IMR-90 (cell line): ENCODE data around the gene CSNK2A2. TPM values are rescaled to one million over a fixed set of nuclear protein-coding genes. Genes with fewer than 3 reads are reported as not detected.

Experiments used
- ATAC-seq: fragments of 200-7000 bp; cut with Tn5 transposase; 2 replicates; pipeline ENCODE4 v1.9.1; 2020; ENCODE audit warnings: low read depth, mild to moderate bottlenecking, moderate library complexity
- BruUV-seq: library from RNA; stranded (reverse); fragments of 400-500 nt; replicated peaks from 2 replicates; lab custom pipeline; 2021; lab: Mats Ljungman, UMichigan
- CTCF ChIA-PET: fragments of 300-600 bp; formaldehyde crosslinking; extraction: SDS; loops from one replicate; lab custom pipeline; 2021; ENCODE audit warnings: antibody characterized with exemption; lab: Yijun Ruan, JAX
- POLR2A ChIA-PET: fragments of 300-600 bp; sonication (Branson Sonifier 250); formaldehyde crosslinking; loops from one replicate; lab custom pipeline; 2022; ENCODE audit warnings: antibody characterized with exemption; ENCODE audit not compliant: unreplicated experiment; lab: Charles Lee
- DNase-seq: peaks from one replicate; pipeline ENCODE4 v3.0.0; 2013
- H2AFZ ChIP-seq: replicated peaks from 2 replicates; pipeline ENCODE3; 2013; ENCODE audit warnings: low read length, mild to moderate bottlenecking; ENCODE audit not compliant: poor library complexity
- H2AK5ac ChIP-seq: 2 replicates; pipeline ENCODE4 v1.6.1; 2013; ENCODE audit warnings: low read depth, low read length, inconsistent platforms
- H2AK9ac ChIP-seq: replicated peaks from 2 replicates; pipeline ENCODE3; 2013; ENCODE audit warnings: mild to moderate bottlenecking, low read depth, low read length, moderate library complexity; ENCODE audit not compliant: poor library complexity
- H2BK120ac ChIP-seq: 2 replicates; pipeline ENCODE4 v1.6.1; 2013; ENCODE audit warnings: low read depth, low read length, inconsistent platforms
- H2BK15ac ChIP-seq: 3 replicates; pipeline ENCODE4 v1.6.1; 2013; ENCODE audit warnings: low read depth, low read length, inconsistent platforms
- H2BK20ac ChIP-seq: 2 replicates; pipeline ENCODE4 v1.6.1; 2013; ENCODE audit warnings: low read depth, mild to moderate bottlenecking, inconsistent platforms, low read length, moderate library complexity
- H2BK5ac ChIP-seq: 2 replicates; pipeline ENCODE4 v1.6.1; 2013; ENCODE audit warnings: mild to moderate bottlenecking, low read depth, low read length, inconsistent platforms; ENCODE audit not compliant: poor library complexity, severe bottlenecking
- H3K14ac ChIP-seq: replicated peaks from 2 replicates; pipeline ENCODE4 v1.6.1; 2013; ENCODE audit warnings: low read depth, low read length, inconsistent platforms
- H3K18ac ChIP-seq: 2 replicates; pipeline ENCODE4 v1.6.1; 2013; ENCODE audit warnings: low read depth, low read length, control low read depth
- H3K23ac ChIP-seq: 2 replicates; pipeline ENCODE4 v1.6.1; 2013; ENCODE audit warnings: low read depth, low read length, inconsistent platforms
- H3K27ac ChIP-seq: 2 replicates; pipeline ENCODE4 v1.5.1; 2013; ENCODE audit warnings: mild to moderate bottlenecking, control low read depth, low read length; ENCODE audit not compliant: insufficient read depth
- H3K27me3 ChIP-seq: 2 replicates; pipeline ENCODE4 v1.6.1; 2013; ENCODE audit warnings: low read length; ENCODE audit not compliant: control insufficient read depth, insufficient read depth
- H3K36me3 ChIP-seq: 2 replicates; pipeline ENCODE4 v1.6.1; 2013; ENCODE audit warnings: low read length, mixed read lengths; ENCODE audit not compliant: control insufficient read depth, insufficient read depth
- H3K4ac ChIP-seq: 2 replicates; pipeline ENCODE4 v1.6.1; 2013; ENCODE audit warnings: low read depth, low read length, inconsistent platforms
- H3K4me1 ChIP-seq: 2 replicates; pipeline ENCODE4 v1.6.1; 2013; ENCODE audit warnings: low read length, mixed read lengths; ENCODE audit not compliant: control insufficient read depth, insufficient read depth
- H3K4me2 ChIP-seq: 2 replicates; pipeline ENCODE4 v1.6.1; 2013; ENCODE audit warnings: low read depth, mild to moderate bottlenecking, control low read depth, low read length, moderate library complexity
- H3K4me3 ChIP-seq: 2 replicates; pipeline ENCODE4 v1.5.1; 2013; ENCODE audit warnings: low read depth, mild to moderate bottlenecking, control low read depth, low read length, moderate library complexity; ENCODE audit not compliant: insufficient read depth
- H3K56ac ChIP-seq: 2 replicates; pipeline ENCODE4 v1.6.1; 2013; ENCODE audit warnings: low read length, inconsistent platforms; ENCODE audit not compliant: insufficient read depth; ENCODE audit errors: extremely low read depth
- H3K79me1 ChIP-seq, 2 experiments: 2 replicates each; pipeline ENCODE4 v1.6.1; 2013; ENCODE audit warnings: low read length in 2 of 2, inconsistent platforms in 1 of 2, low read depth in 1 of 2
- H3K9ac ChIP-seq: 2 replicates; pipeline ENCODE4 v1.6.1; 2013; ENCODE audit warnings: low read depth, low read length, control low read depth
- H3K9me1 ChIP-seq: 2 replicates; pipeline ENCODE4 v1.6.1; 2013; ENCODE audit warnings: low read length, inconsistent platforms; ENCODE audit not compliant: insufficient read depth
- H3K9me3 ChIP-seq: 2 replicates; pipeline ENCODE4 v1.6.1; 2013; ENCODE audit warnings: low read length; ENCODE audit not compliant: control insufficient read depth, insufficient read depth
- H4K20me1 ChIP-seq: 2 replicates; pipeline ENCODE4 v1.6.1; 2013; ENCODE audit warnings: low read length, inconsistent platforms; ENCODE audit not compliant: insufficient read depth
- H4K5ac ChIP-seq: 2 replicates; pipeline ENCODE4 v1.6.1; 2013; ENCODE audit warnings: mild to moderate bottlenecking, low read depth, low read length, control low read depth
- H4K8ac ChIP-seq, 2 experiments: 2 replicates each; pipeline ENCODE4 v1.6.1; 2013; ENCODE audit warnings: low read depth in 2 of 2, low read length in 2 of 2, control low read depth in 1 of 2, inconsistent platforms in 1 of 2
- H4K91ac ChIP-seq: 2 replicates; pipeline ENCODE4 v1.6.1; 2013; ENCODE audit warnings: low read depth, low read length, inconsistent platforms; ENCODE audit not compliant: insufficient read depth
- BHLHE40 ChIP-seq: fragments of 150-350 bp; IDR thresholded peaks from 2 replicates; pipeline ENCODE4 v1.6.1; 2016; ENCODE audit warnings: mild to moderate bottlenecking, low read depth, low read length
- CEBPB ChIP-seq: IDR thresholded peaks from 2 replicates; pipeline ENCODE4 v1.6.1; 2012; ENCODE audit warnings: low read depth, low read length, improper control_type of control experiment
- CHD1 ChIP-seq: IDR thresholded peaks from 2 replicates; pipeline ENCODE4 v1.6.1; 2012; ENCODE audit warnings: low read depth, low read length, improper control_type of control experiment
- FOS ChIP-seq: fragments of 150-350 bp; IDR thresholded peaks from 2 replicates; pipeline ENCODE4 v1.6.1; 2016; ENCODE audit warnings: low read depth, low read length
- MAZ ChIP-seq: IDR thresholded peaks from 2 replicates; pipeline ENCODE4 v1.6.1; 2012; ENCODE audit warnings: low read depth, mild to moderate bottlenecking, low read length, improper control_type of control experiment, moderate library complexity, borderline replicate concordance
- MXI1 ChIP-seq: IDR thresholded peaks from 2 replicates; pipeline ENCODE4 v1.6.1; 2012; ENCODE audit warnings: low read depth, mild to moderate bottlenecking, low read length, moderate library complexity, borderline replicate concordance
- NFE2L2 ChIP-seq: fragments of 150-350 bp; IDR thresholded peaks from 2 replicates; pipeline ENCODE4 v1.6.1; 2016; ENCODE audit warnings: low read depth, mild to moderate bottlenecking, low read length
- RAD21 ChIP-seq: IDR thresholded peaks from 2 replicates; pipeline ENCODE4 v1.6.1; 2012; ENCODE audit warnings: low read length, improper control_type of control experiment
- SMC3 ChIP-seq: fragments of 150-350 bp; IDR thresholded peaks from 2 replicates; pipeline ENCODE4 v1.6.1; 2016; ENCODE audit warnings: low read depth, mild to moderate bottlenecking, antibody characterized with exemption, low read length, moderate library complexity
- dilution Hi-C: fragments of 300-500 bp; cut with HindIII; formaldehyde crosslinking; loops from one replicate; pipeline ENCODE4 v1.14.3; 2018; ENCODE audit warnings: low sequenced_read_pairs; ENCODE audit not compliant: unreplicated experiment
- in situ Hi-C: fragments of 300-500 bp; cut with MboI; formaldehyde crosslinking; loops from 3 replicates; pipeline ENCODE4 v1.14.3; 2019; ENCODE audit warnings: low sequenced_read_pairs, inconsistent platforms, mixed read lengths
- intact Hi-C: fragments of 100-400 bp; cut with micrococcal nuclease; formaldehyde crosslinking; loops from 2 replicates; pipeline ENCODE4 v1.10.0; 2022
- polyA plus RNA-seq, 3 experiments: library from polyadenylated mRNA; depleted of rRNA; stranded (reverse); fragments of >200 nt; gene quantifications; 2 replicates each; pipeline ENCODE4 v1.2.3, GENCODE V29; 2012; ENCODE audit warnings: low replicate concordance in 1 of 3
- total RNA-seq: library from RNA; depleted of rRNA; stranded (reverse); fragments of >200 nt; gene quantifications from 2 replicates; pipeline ENCODE4 v1.2.3, GENCODE V29; 2012
- TF ChIP-seq, protein P1 (sequence below): fragments of 150-350 bp; IDR thresholded peaks from 2 replicates; pipeline ENCODE4 v1.6.1; 2016; ENCODE audit warnings: low read depth, mild to moderate bottlenecking, low read length, moderate library complexity, borderline replicate concordance

CSNK2A2 gene
- total and polyA plus RNA-seq, 2 of the 4 experiments (the other 2 are of a cell fraction), result 15.6 to 27.5 TPM

DNA sequence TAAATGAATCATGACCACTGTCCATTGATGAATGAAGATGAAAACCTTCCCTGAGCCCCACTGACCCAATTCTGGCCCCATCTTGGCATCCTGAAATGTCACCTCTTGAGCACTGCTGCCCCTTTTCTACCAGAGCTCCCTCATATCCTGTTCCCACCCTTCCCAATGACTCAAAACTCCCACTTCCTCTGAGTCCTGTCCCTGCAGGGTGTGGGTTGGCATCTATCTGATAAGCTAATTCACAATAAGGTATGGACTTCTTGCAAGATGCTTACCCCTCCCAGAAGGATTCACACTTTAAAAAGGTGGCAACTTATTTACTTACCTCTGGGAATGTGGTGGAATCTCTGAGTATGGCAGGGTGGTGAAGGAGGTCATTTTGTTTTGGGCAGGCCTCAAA, 13.3 kb upstream of the CSNK2A2 start:
- ATAC-seq, result no peak

More for the DNA sequence above, 13.3 kb upstream of the CSNK2A2 start:
- no peaks in the 10 kb centered on the region for H3K9me3 ChIP-seq
- in situ Hi-C loops, result no loop called here
- peaks cover 11% of the 10 kb centered on the region for H3K27me3 ChIP-seq
- H3K4me3 ChIP-seq, result no peak overlapping the region
- H2BK5ac ChIP-seq, result no peak overlapping the region
- H2AFZ ChIP-seq, result no peak overlapping the region
- no peak overlapping the region for H4K91ac ChIP-seq
- no peak for TF ChIP-seq MXI1
- TF ChIP-seq FOS, result no peak
- TF ChIP-seq, protein P1, sequence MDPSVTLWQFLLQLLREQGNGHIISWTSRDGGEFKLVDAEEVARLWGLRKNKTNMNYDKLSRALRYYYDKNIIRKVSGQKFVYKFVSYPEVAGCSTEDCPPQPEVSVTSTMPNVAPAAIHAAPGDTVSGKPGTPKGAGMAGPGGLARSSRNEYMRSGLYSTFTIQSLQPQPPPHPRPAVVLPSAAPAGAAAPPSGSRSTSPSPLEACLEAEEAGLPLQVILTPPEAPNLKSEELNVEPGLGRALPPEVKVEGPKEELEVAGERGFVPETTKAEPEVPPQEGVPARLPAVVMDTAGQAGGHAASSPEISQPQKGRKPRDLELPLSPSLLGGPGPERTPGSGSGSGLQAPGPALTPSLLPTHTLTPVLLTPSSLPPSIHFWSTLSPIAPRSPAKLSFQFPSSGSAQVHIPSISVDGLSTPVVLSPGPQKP, result no peak
- TF ChIP-seq NFE2L2, result no peak
- TF ChIP-seq SMC3, result no peak
- TF ChIP-seq CHD1, result no peak
- no peak for TF ChIP-seq MAZ
- no peak for TF ChIP-seq RAD21
- TF ChIP-seq BHLHE40, result no peak
- no peak for TF ChIP-seq CEBPB
- H4K8ac ChIP-seq, result no peak overlapping the region
- no peak overlapping the region for H3K27ac ChIP-seq
- H2BK120ac ChIP-seq, result no peak overlapping the region
- no peaks in the 10 kb centered on the region for H3K36me3 ChIP-seq
- no peaks in the 10 kb centered on the region for H4K20me1 ChIP-seq
- no peak overlapping the region for H3K4ac ChIP-seq
- BruUV-seq, result no TSS peak
- H2BK20ac ChIP-seq, result no peak overlapping the region
- no peak overlapping the region for H2BK15ac ChIP-seq
- H3K56ac ChIP-seq, result no peak overlapping the region
- H2AK5ac ChIP-seq, result no peak overlapping the region
- no peaks in the 10 kb centered on the region for H3K9me1 ChIP-seq
- dilution Hi-C loops, result no loop called here
- no peak overlapping the region for H4K5ac ChIP-seq
- intact Hi-C loops, result no loop called here
- no peaks in the 10 kb centered on the region for H3K4me1 ChIP-seq
- no peaks in the 10 kb centered on the region for H3K79me1 ChIP-seq
- POLR2A ChIA-PET, result no interaction called here
- H2AK9ac ChIP-seq, result no peak overlapping the region
- H3K4me2 ChIP-seq, result no peak overlapping the region
- H3K18ac ChIP-seq, result no peak overlapping the region
- no peak for DNase-seq
- no peak overlapping the region for H3K23ac ChIP-seq
- H3K9ac ChIP-seq, result no peak overlapping the region
- H3K14ac ChIP-seq, result no peak overlapping the region
- CTCF ChIA-PET, result interaction anchor here (0.5 kb wide), 1 partner anchor 11 kb away, joined by 7 read pairs; no protein-coding TSS in a partner anchor
